Measurements from ENCODE around the gene MVB12B.
"Not testable (repeated sequence)": the region's sequence is repeated elsewhere in the genome, so short reads cannot be mapped to it uniquely, and the experiment has no call there.

GRCh38 chr9:126285652-126286051, 41.0 kb upstream of the MVB12B start:
- not testable (repeated sequence) for TF ChIP-seq EZH2phosphoT487 (IDR thresholded peaks at IDR 0.05; ENCODE audit: borderline replicate concordance); CTCF (conservative IDR thresholded peaks at IDR 0.05; ENCODE audit: low read length)

Measured in Loucy (cell line).